ENCODE results near the gene DLGAP1.

The DLGAP1 gene

DNA sequence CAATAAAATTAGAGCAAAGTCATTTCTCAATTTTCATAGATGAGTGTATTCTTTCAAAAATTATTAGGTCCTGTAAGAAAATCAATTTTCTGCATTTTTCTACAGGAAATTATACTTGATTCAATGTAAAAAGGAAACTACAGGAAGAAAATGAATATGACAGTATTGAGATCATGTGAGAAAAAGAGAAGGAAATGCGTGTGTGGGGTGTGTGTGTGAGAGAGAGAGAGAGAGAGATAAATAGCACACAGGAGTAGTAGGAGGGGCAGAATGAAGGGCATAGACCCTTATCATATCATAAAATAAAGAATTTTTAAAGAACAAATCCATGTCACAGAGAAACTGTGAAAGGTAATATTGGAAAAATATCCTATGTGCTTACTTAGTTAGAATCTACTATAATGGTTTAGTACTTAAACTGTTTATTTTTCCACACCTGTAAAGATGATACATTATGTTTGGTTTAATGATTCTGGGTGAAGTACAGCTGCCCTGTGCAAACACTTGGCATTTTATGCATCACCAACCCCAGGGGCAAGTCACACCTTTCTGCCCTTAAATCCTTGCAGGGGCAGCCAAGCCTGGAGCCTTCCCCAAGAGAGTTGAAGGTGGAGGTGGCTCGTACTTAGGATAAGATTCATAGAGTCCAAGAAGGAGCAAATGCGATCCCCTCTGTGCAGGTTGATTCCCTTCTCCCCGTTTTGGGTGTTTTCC lies 728.7 kb downstream of the DLGAP1 start (continued):
- no peak for TF ChIP-seq ZFP3 (CRISPR knock-in tag; IDR thresholded peaks at IDR 0.05)

GRCh38 chr18:3725115-3725514 lies 730.0 kb downstream of the DLGAP1 start:
- no peak for ATAC-seq

More at GRCh38 chr18:3725115-3725514, 730.0 kb downstream of the DLGAP1 start:
- TF ChIP-seq PPARA (CRISPR knock-in tag; IDR thresholded peaks at IDR 0.05; ENCODE audit: borderline replicate concordance), result no peak
- TF ChIP-seq POU6F1 (CRISPR knock-in tag; IDR thresholded peaks at IDR 0.05; ENCODE audit: borderline replicate concordance, low read depth), result no peak
- TF ChIP-seq TCF4 (CRISPR knock-in tag; IDR thresholded peaks at IDR 0.05; ENCODE audit: borderline replicate concordance), result no peak
- TF ChIP-seq, protein P1, sequence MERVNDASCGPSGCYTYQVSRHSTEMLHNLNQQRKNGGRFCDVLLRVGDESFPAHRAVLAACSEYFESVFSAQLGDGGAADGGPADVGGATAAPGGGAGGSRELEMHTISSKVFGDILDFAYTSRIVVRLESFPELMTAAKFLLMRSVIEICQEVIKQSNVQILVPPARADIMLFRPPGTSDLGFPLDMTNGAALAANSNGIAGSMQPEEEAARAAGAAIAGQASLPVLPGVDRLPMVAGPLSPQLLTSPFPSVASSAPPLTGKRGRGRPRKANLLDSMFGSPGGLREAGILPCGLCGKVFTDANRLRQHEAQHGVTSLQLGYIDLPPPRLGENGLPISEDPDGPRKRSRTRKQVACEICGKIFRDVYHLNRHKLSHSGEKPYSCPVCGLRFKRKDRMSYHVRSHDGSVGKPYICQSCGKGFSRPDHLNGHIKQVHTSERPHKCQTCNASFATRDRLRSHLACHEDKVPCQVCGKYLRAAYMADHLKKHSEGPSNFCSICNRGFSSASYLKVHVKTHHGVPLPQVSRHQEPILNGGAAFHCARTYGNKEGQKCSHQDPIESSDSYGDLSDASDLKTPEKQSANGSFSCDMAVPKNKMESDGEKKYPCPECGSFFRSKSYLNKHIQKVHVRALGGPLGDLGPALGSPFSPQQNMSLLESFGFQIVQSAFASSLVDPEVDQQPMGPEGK (CRISPR knock-in tag; IDR thresholded peaks at IDR 0.05; ENCODE audit: borderline replicate concordance), result no peak
- TF ChIP-seq RARB (CRISPR knock-in tag; IDR thresholded peaks at IDR 0.05), result no peak
- no peak for TF ChIP-seq GLIS3 (CRISPR knock-in tag; IDR thresholded peaks at IDR 0.05)
- TF ChIP-seq ZNF70 (CRISPR knock-in tag; IDR thresholded peaks at IDR 0.05), result no peak
- TF ChIP-seq CSRNP3 (CRISPR knock-in tag; IDR thresholded peaks at IDR 0.05), result no peak
- TF ChIP-seq ZFP30 (CRISPR knock-in tag; IDR thresholded peaks at IDR 0.05), result no peak
- TF ChIP-seq OSR1 (CRISPR knock-in tag; IDR thresholded peaks at IDR 0.05), result no peak
- no peak for TF ChIP-seq ISL1 (CRISPR knock-in tag; IDR thresholded peaks at IDR 0.05)
- no peak for TF ChIP-seq CREB5 (CRISPR knock-in tag; IDR thresholded peaks at IDR 0.05; ENCODE audit: low read depth)
- no peak for TF ChIP-seq TSHZ2 (CRISPR knock-in tag; IDR thresholded peaks at IDR 0.05)
- TF ChIP-seq ZC3H10 (CRISPR knock-in tag; IDR thresholded peaks at IDR 0.05), result no peak
- no peak for TF ChIP-seq ZNF8 (CRISPR knock-in tag; IDR thresholded peaks at IDR 0.05)
- TF ChIP-seq ARNTL (CRISPR knock-in tag; IDR thresholded peaks at IDR 0.05; ENCODE audit: borderline replicate concordance, low read depth), result no peak
- TF ChIP-seq BACH2 (CRISPR knock-in tag; IDR thresholded peaks at IDR 0.05; ENCODE audit: borderline replicate concordance), result no peak
- TF ChIP-seq CSDC2 (CRISPR knock-in tag; IDR thresholded peaks at IDR 0.05), result no peak
- TF ChIP-seq SNAI2 (CRISPR knock-in tag; IDR thresholded peaks at IDR 0.05), result no peak
- TF ChIP-seq ZNF565 (CRISPR knock-in tag; conservative IDR thresholded peaks at IDR 0.05; ENCODE audit: low read depth), result no peak

All from SK-N-SH treated with all-trans-retinoic acid at 6 μM for 48 hours (cell line).